HCT116 (cell line): ENCODE data around the gene RCBTB1.
"Not testable (repeated sequence)": the region's sequence is repeated elsewhere in the genome, so short reads cannot be mapped to it uniquely, and the experiment has no call there.

Source experiments
- CEBPB ChIP-seq: IDR thresholded peaks from 2 replicates; pipeline ENCODE4 v1.6.1; 2012; ENCODE audit warnings: low read depth
- EZH2phosphoT487 ChIP-seq: fragments of 200-600 bp; IDR thresholded peaks from 2 replicates; pipeline ENCODE4 v1.6.1; 2018; ENCODE audit warnings: antibody characterized with exemption, borderline replicate concordance
- POLR2AphosphoS5 ChIP-seq: IDR thresholded peaks from 2 replicates; pipeline ENCODE4 v1.6.1; 2011; ENCODE audit warnings: mild to moderate bottlenecking, low read depth, low read length, moderate library complexity
- SIN3A ChIP-seq: IDR thresholded peaks from 2 replicates; pipeline ENCODE4 v1.6.1; 2012; ENCODE audit warnings: low read depth
- ZNF274 ChIP-seq: fragments of 200-500 bp; sonication (Bioruptor generic); IDR thresholded peaks from 2 replicates; pipeline ENCODE4 v1.6.1; 2014; ENCODE audit warnings: mild to moderate bottlenecking, low read depth, low read length, inconsistent platforms
- TF ChIP-seq, protein P1 (sequence below), 3 experiments: fragments of 200-600 bp in 1 of 3; sonication (generic) in 1 of 3; IDR thresholded peaks in 2 of 3; conservative IDR thresholded peaks in 1 of 3; 2 replicates each; pipeline ENCODE4 v1.5.1; 2012 to 2017; ENCODE audit warnings: low read depth in 2 of 3, low read length in 2 of 3, antibody characterized with exemption in 1 of 3, borderline replicate concordance in 1 of 3, control low read depth in 1 of 3, mild to moderate bottlenecking in 1 of 3, mixed read lengths in 1 of 3, mixed run types in 1 of 3, moderate library complexity in 1 of 3; ENCODE audit not compliant: insufficient read depth in 1 of 3

DNA sequence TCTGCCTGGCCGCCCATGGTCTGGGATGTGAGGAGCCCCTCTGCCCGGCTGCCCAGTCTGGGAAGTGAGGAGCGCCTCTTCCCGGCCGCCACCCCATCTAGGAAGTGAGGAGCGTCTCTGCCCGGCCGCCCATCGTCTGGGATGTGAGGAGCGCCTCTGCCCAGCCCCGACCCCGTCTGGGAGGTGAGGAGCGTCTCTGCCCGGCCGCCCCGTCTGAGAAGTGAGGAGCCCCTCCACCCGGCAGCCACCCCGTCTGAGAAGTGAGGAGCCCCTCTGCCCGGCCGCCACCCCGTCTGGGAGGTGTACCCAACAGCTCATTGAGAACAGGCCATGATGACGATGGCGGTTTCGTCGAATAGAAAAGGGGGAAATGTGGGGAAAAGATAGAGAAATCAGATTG, 19.9 kb downstream of the RCBTB1 start:
- TF ChIP-seq, protein P1, sequence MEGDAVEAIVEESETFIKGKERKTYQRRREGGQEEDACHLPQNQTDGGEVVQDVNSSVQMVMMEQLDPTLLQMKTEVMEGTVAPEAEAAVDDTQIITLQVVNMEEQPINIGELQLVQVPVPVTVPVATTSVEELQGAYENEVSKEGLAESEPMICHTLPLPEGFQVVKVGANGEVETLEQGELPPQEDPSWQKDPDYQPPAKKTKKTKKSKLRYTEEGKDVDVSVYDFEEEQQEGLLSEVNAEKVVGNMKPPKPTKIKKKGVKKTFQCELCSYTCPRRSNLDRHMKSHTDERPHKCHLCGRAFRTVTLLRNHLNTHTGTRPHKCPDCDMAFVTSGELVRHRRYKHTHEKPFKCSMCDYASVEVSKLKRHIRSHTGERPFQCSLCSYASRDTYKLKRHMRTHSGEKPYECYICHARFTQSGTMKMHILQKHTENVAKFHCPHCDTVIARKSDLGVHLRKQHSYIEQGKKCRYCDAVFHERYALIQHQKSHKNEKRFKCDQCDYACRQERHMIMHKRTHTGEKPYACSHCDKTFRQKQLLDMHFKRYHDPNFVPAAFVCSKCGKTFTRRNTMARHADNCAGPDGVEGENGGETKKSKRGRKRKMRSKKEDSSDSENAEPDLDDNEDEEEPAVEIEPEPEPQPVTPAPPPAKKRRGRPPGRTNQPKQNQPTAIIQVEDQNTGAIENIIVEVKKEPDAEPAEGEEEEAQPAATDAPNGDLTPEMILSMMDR (IDR thresholded peaks at IDR 0.05 in 2 of 3, conservative IDR thresholded peaks at IDR 0.05 in 1 of 3; ENCODE audit: borderline replicate concordance in 1 of 3, insufficient read depth in 1 of 3, low read depth in 2 of 3, low read length in 2 of 3), result not testable (repeated sequence)
- not testable (repeated sequence) for TF ChIP-seq POLR2AphosphoS5, CEBPB, SIN3A, ZNF274, EZH2phosphoT487
